ENCODE results near the gene ZNF276.
A peak's percentile ranks its signal among the peaks of the same experiment; 100 is the strongest.
"Not testable (repeated sequence)": the region's sequence is repeated elsewhere in the genome, so short reads cannot be mapped to it uniquely, and the experiment has no call there.

The ZNF276 gene, protein sequence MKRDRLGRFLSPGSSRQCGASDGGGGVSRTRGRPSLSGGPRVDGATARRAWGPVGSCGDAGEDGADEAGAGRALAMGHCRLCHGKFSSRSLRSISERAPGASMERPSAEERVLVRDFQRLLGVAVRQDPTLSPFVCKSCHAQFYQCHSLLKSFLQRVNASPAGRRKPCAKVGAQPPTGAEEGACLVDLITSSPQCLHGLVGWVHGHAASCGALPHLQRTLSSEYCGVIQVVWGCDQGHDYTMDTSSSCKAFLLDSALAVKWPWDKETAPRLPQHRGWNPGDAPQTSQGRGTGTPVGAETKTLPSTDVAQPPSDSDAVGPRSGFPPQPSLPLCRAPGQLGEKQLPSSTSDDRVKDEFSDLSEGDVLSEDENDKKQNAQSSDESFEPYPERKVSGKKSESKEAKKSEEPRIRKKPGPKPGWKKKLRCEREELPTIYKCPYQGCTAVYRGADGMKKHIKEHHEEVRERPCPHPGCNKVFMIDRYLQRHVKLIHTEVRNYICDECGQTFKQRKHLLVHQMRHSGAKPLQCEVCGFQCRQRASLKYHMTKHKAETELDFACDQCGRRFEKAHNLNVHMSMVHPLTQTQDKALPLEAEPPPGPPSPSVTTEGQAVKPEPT

DNA sequence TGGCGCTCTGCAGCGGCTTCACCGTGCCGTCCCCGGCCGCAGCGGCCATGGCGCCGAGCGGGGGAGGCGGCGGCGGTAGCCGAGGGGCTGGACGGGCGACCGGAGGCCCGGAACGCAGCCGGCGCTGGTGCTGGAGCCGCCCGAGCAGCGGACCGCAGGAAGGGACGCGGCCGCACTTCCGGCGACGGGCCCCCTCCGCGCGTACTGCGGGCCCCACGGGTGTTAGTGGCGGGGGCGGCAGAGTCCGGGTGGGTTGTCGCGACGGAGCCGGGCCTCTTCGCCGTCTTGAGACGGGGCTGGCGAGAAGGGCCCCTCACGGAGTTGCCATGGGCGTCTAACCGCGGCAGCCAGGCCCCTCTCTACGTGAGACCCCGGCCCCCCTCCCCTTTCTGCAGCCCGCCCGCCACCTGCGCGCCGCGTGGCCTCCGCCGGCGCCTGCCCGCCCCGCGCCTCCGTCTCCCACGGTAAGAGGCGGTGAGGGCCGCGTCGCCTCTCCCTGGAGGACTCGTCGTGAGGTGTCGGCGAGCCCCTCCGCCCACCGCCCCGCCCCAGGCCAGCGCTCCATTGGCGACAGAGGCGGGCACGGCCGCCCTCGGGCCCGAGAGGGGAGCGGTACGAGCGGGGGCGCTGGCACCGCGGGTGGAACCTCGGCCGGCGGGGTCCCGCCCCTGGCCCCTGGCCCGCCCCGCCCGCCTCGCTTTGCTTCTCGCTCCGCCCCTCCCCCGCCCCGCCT is at the start of gene ZNF276, which contains the start of gene VPS9D1:
Gene ZNF276 (plus strand): TSS at position 725 of the 733 bp plus-strand sequence. CDS start 104 bp downstream, outside the sequence.
Gene VPS9D1 (minus strand): TSS at position 86 of the 733 bp plus-strand sequence. CDS start 37 bp downstream, at position 49.
- no peak for DNase-seq (ENCODE audit: low read depth)
- peak within 1 kb of the TSS; percentile 74 for H3K4me3 ChIP-seq (ENCODE audit: low read depth, low read length)

DNA sequence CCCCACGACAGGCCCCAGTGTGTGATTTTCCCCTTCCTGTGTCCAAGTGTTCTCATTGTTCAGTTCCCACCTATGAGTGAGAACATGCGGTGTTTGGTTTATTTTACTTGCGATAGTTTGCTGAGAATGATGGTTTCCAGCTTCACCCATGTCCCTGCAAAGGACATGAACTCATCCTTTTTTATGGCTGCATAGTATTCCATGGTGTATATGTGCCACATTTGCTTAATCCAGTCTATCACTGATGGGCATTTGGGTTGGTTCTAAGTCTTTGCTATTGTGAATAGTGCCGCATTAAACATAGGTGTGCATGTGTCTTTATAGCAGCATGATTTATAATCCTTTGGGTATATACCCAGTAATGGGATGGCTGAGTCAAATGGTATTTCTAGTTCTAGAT is 49.8 kb upstream of the ZNF276 start:
- not testable (repeated sequence) for DNase-seq (ENCODE audit: low read depth); H3K4me3 ChIP-seq (ENCODE audit: low read depth, low read length)

DNA sequence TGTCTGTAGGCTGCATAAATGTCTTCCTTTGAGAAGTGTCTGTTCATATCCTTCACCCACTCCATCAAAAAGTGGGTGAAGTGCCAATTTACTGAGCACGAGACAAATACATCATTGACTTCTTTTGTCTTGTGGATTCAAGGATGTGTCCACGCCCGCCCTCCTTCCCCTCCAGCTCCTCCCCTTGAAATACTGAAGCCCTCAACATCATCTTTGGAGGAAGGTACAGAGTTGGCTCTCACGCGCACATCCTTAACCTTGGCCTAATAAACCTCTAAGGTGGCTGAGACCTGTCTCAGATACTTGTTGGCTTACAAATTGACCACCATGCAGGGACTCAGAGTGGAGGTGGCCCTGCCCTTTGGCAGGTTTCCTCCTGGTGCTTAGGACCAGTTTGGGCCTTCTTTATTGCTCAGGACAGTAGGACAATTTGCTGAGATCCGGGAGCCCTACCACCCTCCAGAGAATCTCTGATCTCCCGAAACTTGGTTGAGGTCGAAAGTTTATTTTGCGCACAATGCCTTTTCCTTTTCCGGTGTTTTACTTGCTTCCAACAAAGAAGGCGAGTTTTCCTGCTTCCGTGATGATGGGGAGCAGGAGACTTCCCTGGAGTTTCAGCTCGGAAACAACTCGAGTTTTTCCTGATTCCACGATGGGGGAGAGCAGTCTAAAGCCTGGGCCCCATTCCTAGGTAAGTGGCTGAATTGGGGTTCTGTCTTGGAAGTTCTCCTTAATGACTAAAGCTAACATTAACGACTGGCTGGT is 49.0 kb upstream of the ZNF276 start:
- DNase-seq (ENCODE audit: low read depth), result no peak
- no peak overlapping the region for H3K4me3 ChIP-seq (ENCODE audit: low read depth, low read length)

DNA sequence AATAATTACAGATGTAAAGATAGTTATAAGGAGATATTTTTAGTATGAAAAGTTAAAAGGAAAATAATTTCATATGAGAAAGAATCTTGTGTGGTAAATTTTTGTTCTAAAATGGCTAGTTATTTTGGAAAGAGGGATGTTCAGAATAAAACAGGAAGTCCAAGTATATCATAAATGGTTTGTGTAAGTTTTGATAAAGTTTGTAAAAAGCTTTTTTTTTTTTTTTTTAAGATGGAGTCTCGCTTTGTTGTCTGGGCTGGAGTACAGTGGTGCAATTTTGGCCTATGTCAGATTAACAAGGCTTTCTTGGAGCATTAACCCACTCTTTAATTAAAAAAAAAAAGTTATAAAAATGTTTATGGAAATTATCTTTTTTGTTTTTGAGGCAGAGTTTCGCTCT is 43.1 kb upstream of the ZNF276 start:
- no peak for DNase-seq (ENCODE audit: low read depth)
- H3K4me3 ChIP-seq (ENCODE audit: low read depth, low read length), result no peak overlapping the region

DNA sequence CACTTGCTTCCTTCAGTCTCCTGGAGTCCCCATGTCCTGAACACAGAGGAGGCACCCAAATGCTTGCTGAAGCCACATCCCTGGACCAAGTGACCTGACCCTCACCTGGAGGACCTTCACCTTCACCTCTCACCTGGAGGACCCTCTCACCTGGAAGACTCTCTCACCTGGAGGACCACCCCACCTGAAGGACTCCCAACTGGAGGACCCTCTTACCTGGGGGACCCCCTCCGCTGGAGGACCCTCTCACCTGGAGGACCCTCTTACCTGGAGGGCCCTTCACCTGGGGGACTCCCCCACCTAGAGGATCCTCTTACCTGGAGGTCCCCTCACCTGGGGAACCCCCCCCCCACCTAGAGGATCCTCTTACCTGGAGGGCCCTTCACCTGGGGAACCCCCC is 35.4 kb upstream of the ZNF276 start:
- no peak for DNase-seq (ENCODE audit: low read depth)

DNA sequence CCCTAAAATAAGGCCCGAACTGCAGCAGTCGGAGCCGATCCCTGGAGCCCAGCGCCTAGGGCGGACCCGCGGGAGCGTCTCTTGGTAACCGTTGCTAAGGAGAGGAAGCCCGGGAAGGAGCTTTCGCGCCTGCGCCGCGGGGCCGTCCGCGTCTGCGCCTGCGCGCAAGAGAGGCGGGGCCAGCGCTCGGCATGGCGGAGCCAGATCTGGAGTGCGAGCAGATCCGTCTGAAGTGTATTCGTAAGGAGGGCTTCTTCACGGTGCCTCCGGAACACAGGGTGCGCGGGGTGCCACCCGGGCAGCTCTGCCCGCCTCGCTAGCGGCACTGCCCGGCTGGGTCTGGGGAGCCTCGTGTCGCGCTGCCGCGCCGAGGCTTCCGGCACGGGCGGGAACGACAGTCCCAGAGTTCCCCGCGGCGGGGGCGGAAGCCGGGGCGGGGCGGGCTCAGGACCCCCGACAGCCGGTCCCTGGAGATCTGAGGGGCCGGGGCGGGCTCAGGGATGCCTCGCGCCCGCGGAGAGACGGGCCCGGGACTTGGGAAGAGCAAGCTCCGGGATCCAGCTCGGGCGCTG is 34.7 kb upstream of the ZNF276 start, which contains the start of gene CDK10:
Gene CDK10 (plus strand): TSS at position 170 of the 572 bp plus-strand sequence. CDS start 22 bp downstream, at position 192.
- DNase-seq (ENCODE audit: low read depth), result no peak
- peak within 1 kb of the TSS; percentile 82 for H3K4me3 ChIP-seq (ENCODE audit: low read depth, low read length)

More for the DNA sequence above, 35.4 kb upstream of the ZNF276 start:
- no peak overlapping the region for H3K4me3 ChIP-seq (ENCODE audit: low read depth, low read length)

DNA sequence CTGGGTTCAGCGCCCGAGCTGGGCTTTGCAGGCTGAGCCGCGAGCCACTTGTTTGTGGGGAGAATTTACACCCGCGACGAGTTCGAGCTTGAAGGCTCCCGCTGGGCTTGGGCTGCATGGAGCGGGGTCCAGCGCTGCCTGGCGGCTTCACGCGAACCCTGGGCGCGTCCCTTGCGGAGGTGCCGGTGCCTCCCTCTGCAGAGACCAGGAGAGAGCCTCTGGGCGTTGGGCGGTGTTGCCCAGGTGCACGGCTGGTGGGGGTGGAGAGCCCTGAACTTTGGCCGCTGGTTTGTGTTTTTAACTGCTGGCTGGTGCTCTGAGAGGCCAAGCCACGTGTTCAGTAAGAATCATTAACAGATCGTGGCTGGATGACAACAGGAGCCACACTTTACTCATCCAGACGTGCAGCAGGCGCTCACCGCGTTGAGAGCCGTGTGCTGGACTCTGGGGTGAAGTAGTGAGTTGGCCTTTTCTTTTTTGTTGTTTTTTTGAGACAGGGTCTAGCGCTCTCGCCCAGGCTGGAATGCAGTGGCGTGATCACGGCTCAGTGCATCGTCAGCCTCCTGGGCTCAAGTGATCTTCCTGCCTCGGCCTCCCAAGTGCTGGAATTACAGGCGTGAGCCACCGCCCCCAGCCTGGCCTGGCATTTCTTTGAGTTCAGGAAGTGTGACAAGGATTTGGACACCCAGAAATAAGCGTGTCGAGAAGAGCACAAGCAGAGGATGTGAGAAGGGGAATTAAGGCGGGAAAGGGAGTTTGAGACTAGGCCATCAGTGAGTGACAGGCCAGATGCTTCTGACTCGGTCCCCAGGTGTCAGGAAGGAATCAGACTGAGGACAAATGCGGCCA is 34.0 kb upstream of the ZNF276 start:
- DNase-seq (ENCODE audit: low read depth), result no peak
- H3K4me3 ChIP-seq (ENCODE audit: low read depth, low read length), result peak overlapping the region; percentile 82

DNA sequence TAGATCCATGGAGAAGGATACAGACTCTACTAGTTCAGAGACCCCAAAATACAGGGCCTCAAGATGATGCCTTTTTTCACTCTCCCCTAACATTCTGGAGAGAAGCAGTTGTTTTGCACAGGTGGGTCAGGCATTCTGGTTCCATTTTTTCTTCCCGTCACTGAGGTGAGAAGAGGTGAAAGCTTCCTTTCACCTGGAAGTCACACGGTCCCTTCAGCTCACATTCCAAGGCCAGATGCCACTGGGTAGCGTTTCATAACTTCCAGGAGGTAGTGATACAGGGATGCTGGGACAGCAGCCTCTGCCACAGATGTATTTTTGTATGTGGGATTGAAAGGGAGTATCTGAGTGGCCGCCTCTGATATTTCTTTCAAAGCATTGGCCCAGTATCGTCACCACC is 32.9 kb upstream of the ZNF276 start:
- no peak for DNase-seq (ENCODE audit: low read depth)

DNA sequence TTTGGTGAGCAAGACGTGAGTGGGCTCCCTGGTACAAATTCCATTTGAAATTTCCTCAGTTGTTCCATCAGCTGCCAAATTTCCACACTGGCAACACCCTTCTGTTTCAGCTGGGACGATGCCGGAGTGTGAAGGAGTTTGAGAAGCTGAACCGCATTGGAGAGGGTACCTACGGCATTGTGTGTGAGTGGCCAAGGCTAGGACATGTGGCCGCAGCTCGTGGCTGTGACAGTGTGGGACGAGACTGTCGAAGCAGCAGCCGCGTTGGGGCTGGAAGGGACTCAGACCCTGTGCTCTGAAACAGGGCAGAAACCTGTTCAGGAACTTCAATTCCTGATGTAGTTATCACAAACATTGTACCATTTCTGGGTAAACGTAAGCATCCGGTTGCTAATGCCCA is 32.2 kb upstream of the ZNF276 start:
- DNase-seq (ENCODE audit: low read depth), result no peak
- no peak overlapping the region for H3K4me3 ChIP-seq (ENCODE audit: low read depth, low read length)

More for the DNA sequence above, 32.9 kb upstream of the ZNF276 start:
- H3K4me3 ChIP-seq (ENCODE audit: low read depth, low read length), result no peak overlapping the region

DNA sequence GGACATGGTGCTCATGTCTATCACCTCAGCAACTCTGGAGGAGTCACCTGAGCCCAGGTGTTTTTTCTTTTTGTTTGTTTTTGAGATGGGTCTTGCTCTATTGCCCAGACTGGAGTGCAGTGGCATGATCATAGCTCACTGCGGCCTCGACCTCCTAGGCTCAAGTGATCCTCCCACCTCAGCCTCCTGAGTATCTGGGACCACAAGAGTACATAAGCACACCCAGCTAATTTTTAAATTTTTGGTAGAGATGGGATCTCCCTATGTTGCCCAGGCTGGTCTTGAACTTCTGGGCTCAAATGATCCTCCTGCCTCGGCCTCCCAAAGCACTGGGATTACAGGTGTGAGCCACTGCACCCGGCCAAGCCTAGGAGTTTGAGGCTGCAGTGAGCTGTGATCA is 31.7 kb upstream of the ZNF276 start:
- not testable (repeated sequence) for DNase-seq (ENCODE audit: low read depth)

DNA sequence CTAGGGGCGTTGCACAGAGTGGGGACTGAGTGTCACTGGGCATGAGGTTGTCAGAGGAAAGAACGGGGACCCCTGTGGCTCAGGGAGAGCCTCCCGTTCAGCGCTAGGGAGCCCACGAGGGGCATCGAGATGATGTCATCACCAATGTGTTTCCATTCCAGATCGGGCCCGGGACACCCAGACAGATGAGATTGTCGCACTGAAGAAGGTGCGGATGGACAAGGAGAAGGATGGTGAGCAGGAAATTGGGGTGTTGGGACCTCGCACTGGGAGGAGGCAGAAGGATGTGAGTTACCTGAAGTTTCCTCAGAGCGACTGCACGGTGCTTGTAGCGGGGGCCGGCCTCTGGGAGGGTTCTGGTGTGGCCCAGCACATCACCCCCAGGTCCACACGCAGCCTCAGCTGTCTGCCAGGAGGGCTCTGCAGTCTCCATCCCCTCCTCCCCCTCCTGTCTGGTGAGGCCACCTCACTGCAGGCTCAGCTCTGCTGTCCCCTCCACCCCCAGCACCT is 30.9 kb upstream of the ZNF276 start:
- no peak overlapping the region for H3K4me3 ChIP-seq (ENCODE audit: low read depth, low read length)
- DNase-seq (ENCODE audit: low read depth), result no peak

More for the DNA sequence above, 31.7 kb upstream of the ZNF276 start:
- not testable (repeated sequence) for H3K4me3 ChIP-seq (ENCODE audit: low read depth, low read length)

DNA sequence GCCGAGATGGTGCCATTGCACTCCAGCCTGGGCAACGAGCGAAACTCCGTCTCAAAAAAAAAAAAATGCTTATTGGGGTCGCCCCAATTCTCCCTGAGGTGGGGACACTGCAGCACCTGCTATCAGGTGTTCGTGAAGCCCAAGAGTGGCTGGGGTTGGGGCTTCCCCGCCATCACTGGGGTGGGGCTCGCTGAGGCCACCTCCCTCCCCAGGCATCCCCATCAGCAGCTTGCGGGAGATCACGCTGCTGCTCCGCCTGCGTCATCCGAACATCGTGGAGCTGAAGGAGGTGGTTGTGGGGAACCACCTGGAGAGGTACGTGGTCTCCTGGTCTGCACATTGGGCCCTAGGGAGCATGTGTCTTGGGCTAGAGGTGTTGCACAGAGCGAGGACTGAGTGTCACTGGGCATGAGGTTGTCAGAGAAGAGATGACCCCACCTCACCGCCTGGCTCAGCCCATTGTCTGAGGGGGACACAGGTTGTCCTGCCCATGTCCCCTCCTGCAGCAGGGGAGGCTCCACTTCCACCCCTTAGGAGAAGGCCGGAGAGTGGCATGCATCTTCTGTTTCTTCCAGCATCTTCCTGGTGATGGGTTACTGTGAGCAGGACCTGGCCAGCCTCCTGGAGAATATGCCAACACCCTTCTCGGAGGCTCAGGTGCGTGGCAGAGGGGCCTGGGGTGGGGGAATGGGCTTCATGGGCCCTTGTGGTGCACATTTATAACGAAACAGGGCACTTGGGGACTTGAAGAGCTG is 29.9 kb upstream of the ZNF276 start:
- no peak for DNase-seq (ENCODE audit: low read depth)
- no peak overlapping the region for H3K4me3 ChIP-seq (ENCODE audit: low read depth, low read length)

DNA sequence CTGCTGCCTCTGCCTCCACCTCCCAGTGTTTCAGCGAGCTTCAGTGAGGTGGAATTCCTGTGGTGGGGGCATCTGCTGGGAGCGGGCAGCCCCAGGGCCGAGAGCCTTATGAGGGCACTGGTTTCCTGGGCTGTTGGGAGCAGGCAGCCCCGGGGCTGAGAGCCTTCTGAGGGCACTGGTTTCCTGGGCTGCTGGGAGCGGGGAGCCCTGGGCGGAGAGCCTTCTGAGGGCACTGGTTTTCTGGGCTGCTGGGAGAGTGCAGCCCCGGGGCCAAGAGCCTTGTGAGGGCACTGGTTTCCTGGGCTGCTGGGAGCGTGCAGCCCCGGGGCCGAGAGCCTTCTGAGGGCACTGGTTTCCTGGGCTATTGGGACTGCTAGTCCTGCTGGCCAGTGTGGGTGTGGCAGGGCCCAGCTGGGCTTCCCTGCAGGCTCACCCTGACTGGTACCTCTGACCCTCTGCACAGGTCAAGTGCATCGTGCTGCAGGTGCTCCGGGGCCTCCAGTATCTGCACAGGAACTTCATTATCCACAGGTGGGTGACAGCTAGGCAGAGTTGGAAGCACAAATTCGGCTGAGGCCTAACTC is 29.3 kb upstream of the ZNF276 start:
- H3K4me3 ChIP-seq (ENCODE audit: low read depth, low read length), result no peak overlapping the region
- no peak for DNase-seq (ENCODE audit: low read depth)

DNA sequence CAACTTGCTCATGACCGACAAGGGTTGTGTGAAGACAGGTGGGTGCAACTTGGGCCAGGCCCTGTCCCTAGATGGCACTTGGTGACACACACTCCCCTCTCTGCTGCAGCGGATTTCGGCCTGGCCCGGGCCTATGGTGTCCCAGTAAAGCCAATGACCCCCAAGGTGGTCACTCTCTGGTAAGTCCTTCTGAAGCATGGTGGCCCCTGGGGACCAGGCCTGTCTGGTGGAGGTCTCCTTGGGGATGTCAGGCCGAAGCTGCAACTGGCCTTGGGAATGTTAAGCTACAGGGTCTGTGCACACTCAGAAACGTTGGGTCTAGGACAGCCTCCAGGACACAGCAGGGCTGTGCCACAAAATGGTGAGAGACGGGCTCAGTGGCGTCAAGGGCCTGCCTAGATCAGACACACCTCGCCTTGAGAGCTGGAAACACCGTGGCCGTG is 28.0 kb upstream of the ZNF276 start:
- no peak for DNase-seq (ENCODE audit: low read depth)
- H3K4me3 ChIP-seq (ENCODE audit: low read depth, low read length), result no peak overlapping the region

DNA sequence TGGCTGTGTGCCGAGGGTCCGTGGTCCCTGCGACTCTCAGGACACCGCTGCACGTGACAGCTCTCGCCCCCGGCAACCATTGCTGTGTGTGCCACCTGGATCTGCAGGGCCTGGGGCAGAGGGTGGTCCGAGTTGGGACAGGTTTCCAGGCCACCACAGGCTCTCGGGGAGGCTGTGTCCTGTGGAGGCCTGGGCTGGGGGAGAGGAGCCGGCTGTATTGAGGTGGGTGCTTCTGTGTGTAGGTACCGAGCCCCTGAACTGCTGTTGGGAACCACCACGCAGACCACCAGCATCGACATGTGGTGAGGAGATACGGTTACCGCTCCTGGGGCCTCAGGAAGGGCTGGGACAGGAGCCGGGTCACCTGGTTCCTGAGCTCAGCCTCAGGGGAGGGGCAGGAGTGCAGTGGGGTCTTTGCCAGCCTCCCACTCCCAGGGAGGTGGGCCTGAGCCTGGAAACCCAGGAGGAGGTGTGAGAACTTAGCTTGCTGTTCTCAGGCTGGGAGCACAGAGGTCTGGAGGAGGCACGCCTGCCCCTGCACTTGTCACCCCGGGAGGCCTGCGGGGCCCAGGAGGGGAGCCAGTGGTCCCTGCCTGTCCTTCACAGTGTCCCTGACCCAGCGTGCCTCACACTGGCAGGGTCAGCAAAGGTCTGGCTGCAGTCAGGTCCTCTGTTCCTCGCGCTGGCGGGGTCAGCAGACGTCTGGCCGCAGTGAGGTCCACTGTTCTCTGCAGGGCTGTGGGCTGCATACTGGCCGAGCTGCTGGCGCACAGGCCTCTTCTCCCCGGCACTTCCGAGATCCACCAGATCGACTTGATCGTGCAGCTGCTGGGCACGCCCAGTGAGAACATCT is 27.2 kb upstream of the ZNF276 start:
- H3K4me3 ChIP-seq (ENCODE audit: low read depth, low read length), result no peak overlapping the region
- DNase-seq (ENCODE audit: low read depth), result no peak

DNA sequence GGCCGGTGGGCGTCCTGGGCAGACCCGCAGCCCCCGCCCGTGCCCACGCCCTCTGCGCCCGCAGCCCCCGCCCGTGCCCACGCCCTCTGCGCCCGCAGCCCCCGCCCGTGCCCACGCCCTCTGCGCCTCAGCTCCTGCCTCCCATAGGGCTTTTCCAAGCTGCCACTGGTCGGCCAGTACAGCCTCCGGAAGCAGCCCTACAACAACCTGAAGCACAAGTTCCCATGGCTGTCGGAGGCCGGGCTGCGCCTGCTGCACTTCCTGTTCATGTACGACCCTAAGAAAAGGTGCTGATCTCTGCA is 26.6 kb upstream of the ZNF276 start:
- H3K4me3 ChIP-seq (ENCODE audit: low read depth, low read length); DNase-seq (ENCODE audit: low read depth): not testable (repeated sequence)

All from skeletal muscle cell (primary cell).